Fibroblast of skin of scalp (primary cell): ENCODE measurements around the gene CIAPIN1.
"Not testable (repeated sequence)": the region's sequence is repeated elsewhere in the genome, so short reads cannot be mapped to it uniquely, and the experiment has no call there.

ENCODE experiments used
- DNase-seq: peaks from one replicate; pipeline ENCODE4 v3.0.0-alpha.2; 2013

CIAPIN1 gene

DNA sequence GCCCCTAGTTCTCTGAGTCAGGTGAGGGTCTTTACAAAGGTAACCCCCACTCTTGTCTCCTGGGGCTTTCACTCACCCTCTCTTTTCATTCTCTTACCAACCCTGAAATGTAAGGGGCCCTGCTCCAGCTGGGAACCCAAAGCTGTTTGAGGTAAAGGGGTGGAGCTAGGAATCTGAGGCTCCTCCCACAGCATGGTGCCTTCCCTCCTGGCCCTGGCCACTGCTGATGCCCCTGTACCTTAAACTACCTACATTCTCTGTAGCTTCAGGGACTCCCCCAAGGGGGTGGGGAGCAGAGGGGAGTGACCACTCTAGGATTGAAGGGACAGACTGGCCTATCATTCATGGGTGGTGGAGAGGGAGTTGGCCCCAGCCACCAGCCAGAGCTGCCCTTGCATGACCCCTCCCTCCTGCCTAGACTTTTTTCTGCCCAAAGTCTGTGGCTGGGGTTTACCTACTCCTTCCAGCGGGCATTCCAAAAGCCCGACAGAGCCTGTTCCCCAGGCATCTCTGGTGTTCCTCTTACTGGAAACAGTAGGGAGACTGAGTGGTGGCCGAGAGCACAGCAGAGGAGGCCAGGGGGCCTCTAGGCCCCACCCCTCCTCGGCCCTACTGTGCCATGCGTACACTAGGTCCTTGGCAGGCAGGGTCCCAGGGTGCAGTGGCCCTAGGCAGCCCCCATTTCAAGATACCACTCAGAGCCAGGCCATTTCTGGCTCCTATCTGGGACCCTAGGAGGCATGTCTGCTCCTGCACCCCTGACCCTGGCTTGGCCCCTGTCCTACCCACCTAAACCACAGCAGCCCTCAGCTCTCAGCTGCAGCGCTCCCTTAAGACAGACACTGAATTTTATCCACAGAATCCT lies 29.6 kb upstream of the CIAPIN1 start:
- DNase-seq = peak; percentile 16

DNA sequence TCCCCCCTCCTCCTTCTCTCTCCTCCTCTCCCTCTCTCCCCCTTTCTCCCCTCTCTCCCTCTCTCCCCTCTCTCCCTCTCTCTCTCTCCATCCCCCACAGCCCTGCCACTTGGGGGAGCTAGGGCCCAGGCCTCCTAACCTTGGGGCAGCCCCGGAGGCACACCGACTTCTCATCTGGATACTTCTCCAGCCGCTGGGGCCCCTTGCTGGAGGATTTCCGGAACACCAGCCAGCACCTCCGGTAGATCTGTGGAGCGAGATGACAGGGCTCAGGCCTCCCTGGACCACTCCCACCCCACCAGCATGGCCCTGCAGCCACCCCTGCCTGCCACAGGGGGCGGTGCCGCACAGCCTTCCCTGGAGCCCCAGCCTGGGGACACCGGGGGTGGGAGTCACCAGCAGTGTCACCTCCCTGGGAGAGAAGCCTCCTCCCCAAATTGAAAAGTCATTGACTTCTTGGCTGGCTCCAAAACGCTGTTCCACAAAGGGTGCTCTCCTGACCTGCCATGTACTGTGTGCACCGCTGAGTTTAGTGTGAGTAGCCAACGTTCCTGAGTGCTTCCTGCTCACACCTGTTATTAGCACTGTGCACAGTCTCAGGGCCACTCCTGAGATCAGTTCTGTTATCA lies 28.6 kb upstream of the CIAPIN1 start:
- DNase-seq = peak; percentile 37

DNA sequence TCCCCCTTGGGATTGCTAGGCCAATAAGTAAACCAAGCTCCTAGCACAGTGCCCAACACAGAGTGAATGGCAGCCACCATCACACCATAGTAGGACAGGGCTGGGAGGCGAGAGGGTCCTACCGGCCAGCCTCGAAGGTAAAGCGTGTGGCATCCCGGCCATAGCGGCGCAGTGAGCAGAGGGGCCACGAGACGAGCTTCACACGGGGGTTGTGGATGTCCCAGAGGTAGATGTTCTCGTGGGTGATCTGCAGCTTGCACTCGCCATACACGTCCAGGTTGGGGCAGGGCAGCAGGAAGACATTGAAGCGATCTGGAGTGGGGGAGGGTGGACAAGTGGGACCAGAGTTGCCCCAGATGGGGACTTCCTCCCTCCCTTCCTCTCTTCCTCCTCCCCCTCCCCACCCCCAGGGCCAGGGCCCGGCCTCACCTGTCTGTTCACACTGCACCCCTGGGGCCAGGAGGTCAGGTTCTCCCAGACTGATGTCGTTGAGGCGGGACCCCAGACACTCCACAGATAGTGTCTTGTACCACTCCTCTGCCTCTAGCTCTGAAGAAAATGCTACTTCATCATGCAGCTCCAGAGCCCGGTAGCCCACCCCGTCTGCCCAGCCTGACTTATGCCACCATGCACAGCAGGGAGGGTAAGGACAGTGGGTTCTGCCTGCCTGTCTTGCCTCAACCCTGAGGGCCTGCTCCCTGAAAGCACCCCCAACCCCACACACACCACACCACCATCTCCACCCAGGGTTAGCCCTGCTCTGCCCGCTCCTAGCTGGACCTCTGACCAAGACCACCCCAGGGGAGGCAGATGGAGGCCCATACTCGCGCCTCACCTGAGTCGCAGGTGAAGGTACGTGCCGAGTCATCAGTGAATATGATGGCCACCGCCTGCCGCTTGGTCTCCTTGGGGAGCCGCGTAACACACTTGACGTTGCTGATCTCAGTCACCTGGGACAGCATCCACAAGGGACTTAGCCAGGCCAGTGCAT lies 27.8 kb upstream of the CIAPIN1 start:
- DNase-seq = no peak

- DNase-seq = no peak
These were observed 26.7 kb upstream of the CIAPIN1 start for GRCh38 chr16:57473906-57474305.

GRCh38 chr16:57473176-57473840 lies 26.1 kb upstream of the CIAPIN1 start:
- no peak for DNase-seq

- no peak for DNase-seq
These were observed 25.5 kb upstream of the CIAPIN1 start for GRCh38 chr16:57472665-57473060.

DNA sequence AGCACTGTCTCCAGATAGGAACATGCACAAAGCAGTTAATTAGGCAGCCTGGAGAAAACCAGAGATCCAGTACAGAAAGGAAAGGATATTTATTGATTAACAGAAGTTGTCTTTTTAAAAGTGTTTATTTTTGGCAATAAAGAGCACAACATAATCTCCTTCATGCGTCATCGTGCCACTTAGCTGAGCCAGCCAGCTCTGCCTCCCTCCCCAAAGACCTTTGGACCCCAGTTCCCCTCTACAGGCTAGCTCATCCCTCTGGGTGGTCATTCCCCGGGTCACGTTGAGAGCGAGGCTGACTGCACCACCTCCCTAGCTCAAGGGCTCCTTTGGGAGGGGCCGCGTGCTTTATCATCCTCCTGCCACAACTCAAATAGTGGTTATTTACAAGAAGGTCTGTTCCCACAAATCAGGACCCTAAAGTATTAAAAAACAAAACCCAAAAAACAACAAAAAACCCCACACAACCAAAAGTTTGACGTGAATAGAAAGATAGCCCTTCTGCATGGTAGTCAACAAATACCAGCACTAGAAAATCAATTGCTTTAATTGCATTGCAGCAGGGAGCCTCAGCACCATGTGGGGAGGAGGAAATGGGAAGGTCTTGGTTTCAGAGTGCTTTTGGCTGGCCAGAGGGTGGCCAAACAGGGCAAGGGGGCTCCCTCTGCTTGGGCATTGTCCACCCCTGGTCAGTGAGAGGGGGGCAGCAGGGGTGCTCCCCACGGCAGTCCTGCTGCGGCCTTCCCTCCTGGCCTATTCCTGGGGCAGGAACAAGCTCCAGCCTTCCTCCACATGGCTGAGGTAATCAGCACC lies 24.9 kb upstream of the CIAPIN1 start:
- DNase-seq = no peak

- DNase-seq = no peak
These were observed 24.0 kb upstream of the CIAPIN1 start for GRCh38 chr16:57471209-57471608.

DNA sequence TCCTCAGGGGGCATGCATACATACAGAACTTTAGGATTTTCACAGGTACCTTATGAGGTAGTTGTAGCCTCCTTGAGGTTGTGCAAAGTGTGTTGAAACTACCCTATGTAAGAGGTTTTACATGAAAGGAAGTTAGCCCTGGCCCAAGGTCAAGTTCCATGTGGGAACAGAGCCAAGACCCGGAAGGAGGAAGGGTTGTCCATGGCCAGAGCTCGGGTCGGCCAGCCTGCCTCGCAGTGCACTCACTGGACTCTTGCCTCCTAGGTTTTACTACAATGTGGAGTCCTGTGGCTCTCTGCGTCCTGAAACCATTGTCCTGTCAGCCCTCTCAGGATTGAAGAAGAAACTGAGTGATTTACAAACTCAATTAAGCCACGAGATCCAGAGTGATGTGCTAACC lies 23.5 kb upstream of the CIAPIN1 start:
- no peak for DNase-seq

GRCh38 chr16:57469917-57470470 lies 22.8 kb upstream of the CIAPIN1 start:
- DNase-seq = no peak

- DNase-seq = no peak
These were observed 21.9 kb upstream of the CIAPIN1 start for GRCh38 chr16:57469046-57469445.

DNA sequence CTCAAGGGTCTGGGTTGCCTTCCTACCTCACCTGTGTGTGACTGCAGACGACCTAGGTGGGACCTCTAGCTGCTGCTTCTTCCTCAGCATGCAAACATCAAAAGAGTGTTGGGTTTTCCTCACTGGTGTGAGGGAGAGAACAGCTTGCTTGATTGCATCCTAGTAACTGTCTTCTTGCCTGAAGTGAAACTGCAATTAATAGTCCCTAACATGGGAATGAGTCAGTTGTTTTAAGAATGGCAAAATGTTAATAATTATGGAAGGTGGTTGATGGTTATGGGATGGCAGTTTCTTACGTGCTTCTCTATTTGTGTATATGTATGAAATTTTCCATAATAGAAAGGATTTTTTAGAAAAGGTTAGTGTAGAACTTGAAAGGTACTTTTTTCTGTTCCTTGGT lies 21.2 kb upstream of the CIAPIN1 start:
- DNase-seq = no peak

DNA sequence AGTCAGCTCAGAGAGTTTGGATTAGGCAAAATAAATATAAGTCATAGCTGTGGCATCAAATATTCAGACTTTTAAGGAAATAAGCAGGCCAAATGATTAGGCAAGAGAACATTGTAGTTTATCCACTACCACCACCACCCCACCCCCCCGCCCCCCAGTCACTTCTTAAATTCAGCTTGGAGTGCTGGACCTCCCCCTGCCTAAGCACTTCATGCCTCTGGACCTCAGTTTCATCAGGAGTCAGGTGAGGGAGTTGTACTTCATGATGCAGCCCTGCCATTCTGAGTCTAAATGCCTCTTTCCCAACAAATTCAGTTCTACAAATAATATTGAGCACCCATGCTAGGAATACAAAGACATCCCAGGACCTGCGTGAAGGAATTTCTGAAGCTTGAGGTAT lies 17.3 kb upstream of the CIAPIN1 start:
- no peak for DNase-seq

DNA sequence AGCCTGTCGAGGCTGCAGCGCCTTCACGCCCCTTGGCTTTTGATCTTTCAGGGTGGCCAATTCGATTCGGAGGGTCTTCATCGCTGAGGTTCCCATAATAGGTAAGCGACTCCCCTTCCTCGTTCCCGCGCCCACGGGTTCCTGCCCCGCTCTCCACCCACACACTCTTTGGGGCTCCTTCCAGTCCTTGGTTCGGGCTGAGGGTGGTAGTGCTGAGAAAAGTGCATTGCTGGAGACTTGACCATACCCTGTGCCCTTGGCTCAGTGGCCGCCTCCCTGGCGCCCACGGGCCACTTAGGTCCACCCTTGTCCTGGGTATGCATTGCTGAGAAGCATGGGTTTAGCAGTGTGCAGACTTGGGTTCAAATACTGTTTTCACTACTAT lies 15.8 kb upstream of the CIAPIN1 start:
- no peak for DNase-seq

DNA sequence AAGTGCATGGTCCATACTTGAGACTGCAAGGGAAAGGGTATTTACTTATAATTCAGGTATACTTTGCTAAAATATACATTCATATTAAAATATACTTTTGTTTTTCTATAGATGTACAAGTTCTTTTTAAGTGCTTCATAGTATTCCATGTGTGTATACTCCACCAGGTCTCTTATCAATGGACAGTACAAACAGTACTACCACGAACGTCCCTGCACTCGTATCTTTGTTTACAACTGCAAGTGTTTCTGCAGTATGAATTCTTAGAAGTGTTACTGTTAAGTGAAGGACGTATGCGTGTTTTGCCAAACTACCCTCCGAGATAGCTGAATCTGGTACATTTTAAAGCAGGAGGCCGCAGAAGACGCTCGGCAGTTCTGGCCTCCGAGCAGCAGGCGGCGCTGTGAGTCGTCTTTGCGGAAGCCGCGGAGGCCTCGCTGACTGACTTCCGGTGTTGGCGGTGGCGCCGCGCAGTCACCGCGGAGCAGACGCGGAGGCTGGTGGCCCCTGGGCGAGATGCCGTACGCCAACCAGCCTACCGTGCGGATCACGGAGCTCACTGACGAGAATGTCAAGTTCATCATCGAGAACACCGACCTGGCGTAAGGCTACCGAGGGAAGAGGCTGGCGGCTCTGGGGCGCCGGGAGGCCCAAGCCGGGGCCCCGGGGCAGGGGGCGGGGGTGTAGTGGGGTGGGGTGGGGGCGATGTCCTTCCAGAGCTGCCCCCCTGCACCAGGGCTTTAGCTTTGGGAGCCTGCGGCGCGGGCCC lies 15.2 kb upstream of the CIAPIN1 start, which contains the start of gene POLR2C:
POLR2C (plus strand) TSS at position 471 of the 769 bp plus-strand sequence; CDS start at position 517, 46 bp downstream.
- DNase-seq = peak; percentile 85

- no peak for DNase-seq
These were observed 4.8 kb upstream of the CIAPIN1 start for GRCh38 chr16:57452021-57452420.

DNA sequence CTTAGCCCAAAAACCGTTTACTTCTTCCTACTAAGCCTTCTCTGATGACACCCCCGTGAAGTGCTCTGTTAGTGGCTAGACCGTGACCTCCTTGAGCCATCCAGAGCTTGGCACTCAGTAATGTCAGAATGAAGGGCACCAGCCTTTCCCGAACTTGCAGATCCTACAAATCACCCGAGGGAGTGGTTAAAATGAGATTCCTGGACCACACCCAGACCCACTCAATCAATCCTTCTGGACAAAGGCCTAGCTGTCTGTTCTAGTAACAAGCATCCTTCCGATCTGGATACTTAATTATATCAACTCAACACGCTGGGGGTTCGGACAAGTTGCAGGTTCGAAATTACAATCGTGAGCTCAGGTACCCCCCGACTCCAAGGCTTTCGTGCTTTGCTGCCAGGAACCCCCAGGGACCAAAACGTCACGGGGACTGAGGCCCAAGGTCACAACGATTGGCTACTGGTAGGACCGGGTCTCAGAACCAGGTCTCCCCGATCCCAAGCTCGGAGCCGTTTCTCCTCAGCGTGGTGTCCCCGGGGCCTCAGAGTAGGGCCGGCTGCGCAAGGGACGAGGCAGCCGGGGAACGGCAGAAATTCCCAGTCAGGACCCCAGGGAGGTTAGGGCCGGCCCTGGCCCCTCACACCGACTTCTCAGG lies 527 bp downstream of the CIAPIN1 start:
- peak; percentile 39 for DNase-seq

- DNase-seq = no peak
These were observed 1.7 kb downstream of the CIAPIN1 start for GRCh38 chr16:57445510-57445909.

GRCh38 chr16:57444711-57445110 lies 2.5 kb downstream of the CIAPIN1 start:
- DNase-seq = no peak

GRCh38 chr16:57440551-57440950 lies 6.6 kb downstream of the CIAPIN1 start:
- not testable (repeated sequence) for DNase-seq
